ENCODE data around the gene MND1.
"Not testable (repeated sequence)": the region's sequence is repeated elsewhere in the genome, so short reads cannot be mapped to it uniquely, and the experiment has no call there.

The MND1 gene

DNA sequence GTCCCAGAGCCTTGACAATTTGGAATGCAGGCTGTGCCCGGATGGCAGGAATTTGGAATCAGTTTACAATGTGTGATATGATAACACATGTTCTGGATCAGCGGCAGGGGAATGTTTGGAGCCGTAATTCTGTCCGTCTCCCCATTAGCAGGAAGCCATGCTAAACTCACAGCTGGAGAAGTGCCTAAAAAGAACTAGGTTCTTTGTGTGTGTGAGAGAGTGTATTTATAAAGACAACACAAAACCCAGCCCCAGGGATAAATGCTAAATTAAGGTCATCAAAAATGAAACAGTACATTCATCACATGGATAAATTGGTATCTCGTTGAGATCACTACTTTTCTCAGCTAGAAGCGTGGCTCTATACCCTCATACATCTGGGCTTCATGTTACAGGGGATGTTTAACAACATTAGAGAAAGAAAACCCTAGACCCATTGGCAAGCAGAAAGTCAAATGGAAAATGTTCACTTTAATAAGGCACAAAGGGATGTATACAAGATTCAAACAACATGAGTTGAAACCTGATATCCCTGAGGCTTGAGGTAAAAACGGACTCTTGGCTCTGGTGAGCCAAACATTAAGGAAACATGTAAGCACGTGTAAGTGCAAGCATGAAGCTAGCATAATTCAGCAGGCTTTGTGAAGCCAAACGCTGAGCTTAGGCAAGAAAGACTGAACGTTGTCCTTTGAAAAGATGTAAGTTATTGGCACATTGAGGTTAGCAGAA is 103.7 kb downstream of the MND1 start:
- DNase-seq, result no peak

DNA sequence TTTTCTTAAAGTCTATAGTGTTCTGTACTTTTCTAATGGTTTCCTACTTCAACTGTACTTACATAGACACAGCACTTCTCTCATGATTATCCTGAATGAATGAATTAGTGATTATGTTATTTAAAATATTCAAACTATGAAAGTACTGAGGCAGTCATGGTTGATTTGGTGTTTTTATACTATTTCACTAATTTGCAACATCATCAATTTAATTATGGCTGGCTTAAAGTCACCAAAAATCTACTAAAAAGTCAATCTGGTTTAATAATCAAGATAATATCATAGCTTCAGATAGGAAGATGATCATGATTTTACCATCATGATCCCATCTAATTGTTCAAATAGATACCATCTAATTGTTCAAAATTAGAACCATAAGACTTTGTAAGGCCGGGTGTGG is 104.8 kb downstream of the MND1 start:
- DNase-seq, result no peak

DNA sequence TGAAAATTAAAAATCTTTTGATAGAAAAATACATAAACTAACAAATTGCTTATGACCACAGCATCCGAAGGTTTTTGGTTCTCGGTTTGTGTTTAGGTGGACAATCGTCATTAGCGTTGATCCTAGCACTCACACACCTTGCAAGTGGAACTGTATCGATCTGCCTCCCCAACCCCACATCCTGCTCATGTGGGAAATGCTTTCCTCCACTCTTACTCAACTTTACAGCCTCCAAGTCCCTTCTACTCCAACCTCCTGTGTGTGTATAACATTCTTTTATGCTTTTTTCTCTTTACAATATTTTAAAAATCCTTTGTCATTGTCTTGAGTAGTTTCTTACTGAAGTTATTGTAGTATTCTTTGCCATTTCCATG is 106.0 kb downstream of the MND1 start:
- DNase-seq, result peak; percentile 45

DNA sequence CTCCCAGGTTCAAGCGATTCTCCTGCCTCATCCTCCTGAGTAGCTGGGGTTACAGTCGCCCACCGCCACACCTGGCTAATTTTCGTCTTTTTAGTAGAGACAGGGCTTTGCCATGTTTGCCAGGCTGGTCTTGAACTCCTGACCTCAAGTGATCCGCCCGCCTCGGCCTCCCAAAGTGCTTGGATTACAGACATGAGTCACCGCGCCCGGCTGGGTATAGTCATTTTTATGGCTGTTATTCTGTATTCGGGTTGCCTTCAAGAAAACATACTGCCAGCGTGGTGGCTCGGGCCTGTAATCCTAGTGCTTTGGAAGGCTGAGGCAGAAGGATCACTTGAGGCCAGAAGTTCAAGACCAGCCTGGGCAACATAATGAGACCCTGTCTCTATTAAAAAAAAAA is 106.7 kb downstream of the MND1 start:
- DNase-seq, result not testable (repeated sequence)

DNA sequence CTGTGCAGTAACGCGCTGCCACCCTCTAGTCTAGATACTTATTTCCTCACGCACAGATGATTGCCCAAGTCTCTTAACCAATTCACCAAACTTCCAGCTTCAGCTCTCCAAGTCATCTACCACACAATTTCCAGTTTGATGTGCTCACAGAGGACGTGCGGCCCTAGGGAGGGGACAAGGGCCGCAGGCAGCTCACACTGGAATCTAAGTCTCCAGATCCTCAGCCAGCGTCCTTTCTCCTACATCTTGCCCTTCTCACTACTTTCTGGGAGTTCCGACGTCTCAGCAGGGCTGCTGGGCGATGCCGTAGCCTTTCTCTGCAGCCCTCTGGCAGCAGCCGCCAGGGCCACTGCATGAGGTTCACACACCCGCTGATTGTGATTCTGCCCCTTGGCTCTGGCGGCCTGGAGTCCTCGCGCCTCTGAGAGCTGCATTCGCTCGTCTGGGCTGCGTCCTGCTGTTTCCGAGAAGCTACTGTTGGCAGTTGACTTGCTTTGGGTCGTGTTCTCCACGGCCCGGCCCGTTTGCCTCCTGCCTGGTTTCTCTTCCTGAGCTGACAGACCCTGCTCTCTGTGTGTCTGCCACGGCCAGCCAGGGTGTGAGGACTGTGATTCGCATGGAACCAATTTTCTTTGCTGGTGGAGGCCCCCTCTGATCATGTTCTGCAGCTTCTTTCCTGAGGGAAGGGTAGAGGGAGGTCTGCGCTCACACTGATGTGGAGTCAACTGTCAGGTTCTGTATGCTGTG is 107.6 kb downstream of the MND1 start:
- DNase-seq, result no peak

DNA sequence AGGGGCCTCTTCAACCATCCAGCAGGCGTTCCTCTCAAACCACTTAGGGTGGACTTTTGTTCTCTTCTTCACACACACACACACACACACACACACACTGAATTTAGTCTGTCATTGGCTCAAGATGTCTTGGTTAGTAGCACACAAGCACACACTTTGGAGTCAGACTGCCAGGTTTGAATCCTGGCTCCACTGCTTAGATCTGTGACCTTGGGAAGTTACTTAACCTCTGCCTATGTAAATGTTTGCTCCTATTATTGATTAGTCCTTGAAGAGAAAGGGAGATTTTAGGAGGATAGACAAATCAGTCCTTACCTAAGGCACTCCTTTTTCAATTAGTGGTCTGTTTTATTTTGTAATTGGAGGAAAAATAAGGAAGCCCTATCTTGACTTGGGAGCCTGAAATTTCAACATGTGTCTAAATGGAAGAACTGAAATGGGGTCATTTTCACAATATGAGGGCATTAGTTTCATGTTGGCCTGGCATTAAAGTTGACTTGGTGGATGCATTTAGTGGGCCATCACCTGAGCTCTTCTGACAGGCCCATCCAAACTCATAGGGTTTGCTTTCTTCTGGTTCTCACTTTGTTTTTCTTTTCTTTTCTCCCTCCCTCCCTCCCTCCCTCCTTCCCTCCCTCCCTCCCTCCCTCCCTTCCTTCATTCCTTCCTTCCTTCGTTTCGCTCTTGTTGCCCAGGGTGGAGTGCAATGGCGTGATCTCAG is 108.3 kb downstream of the MND1 start:
- DNase-seq, result no peak

DNA sequence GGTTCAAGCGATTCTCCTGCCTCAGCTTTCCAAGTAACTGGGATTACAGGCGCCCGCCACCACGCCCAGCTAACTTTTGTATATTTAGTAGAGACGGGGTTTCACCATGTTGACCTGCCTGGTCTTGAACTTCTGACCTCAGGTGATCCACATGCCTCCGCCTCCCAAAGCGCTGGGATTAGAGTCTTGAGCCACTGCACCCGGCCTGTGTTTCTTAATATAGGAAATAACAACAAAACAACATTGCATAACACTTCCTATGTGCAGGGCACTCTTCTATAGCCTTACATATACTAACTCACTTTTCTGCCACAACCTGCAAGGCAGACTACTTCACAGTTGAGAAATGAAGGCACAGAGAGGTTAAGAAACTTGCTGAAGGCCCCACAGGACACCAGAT is 108.9 kb downstream of the MND1 start:
- DNase-seq, result no peak

DNA sequence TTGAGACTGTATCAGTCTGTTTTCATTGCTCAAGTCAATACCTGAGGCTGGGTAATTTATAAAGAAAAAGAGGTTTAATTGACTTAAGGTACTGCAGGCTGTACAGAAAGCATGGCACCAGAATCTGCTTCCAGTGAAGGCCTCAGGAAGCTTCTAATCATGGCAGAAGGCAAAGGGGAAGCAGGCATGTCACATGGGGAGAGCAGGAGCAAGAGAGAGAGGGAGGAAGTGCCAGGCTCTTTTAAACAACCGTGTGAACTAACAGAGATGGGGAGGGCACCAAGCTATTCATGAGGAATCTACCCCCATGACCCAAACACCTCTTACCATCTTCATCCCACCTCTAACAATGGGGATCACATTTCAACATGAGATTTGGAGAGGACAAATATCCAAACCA is 114.5 kb downstream of the MND1 start:
- no peak for DNase-seq

DNA sequence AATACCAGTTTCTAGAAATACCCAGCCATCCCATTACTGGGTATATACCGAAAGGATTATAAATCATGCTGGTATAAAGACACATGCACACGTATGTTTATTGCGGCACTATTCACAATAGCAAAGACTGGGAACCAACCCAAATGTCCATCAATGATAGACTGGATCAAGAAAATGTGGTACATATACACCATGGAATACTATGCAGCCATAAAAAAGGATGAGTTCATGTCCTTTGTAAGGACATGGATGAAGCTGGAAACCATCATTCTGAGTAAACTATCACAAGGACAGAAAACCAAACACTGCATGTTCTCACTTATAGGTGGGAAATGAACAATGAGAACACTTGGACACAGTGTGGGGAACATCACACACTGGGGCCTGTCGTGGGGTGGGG is 117.1 kb downstream of the MND1 start:
- DNase-seq, result not testable (repeated sequence)

DNA sequence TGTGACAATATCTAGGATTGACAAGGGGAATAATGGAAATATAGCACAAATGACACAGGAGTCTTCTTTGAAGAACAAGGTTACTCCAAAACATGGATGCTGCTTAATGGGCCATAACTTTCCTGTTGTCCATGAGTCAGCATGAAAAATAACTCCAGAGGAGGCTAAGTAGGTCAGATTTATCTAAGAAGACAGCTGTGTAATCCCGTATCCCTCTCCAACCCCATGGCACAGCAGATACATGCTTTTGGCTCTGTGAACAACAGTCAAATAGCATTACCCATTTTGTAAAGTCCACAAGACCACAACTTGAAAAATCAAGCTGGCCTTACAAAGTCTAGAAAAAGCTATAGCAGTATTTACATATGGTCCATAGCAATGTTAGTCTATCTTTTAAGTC is 119.6 kb downstream of the MND1 start:
- DNase-seq, result no peak

Data from CD4-positive, alpha-beta T cell treated with Interleukin-17A for 4 hours (primary cell).